ENCODE data around the gene SRD5A3.

Gene SRD5A3

DNA sequence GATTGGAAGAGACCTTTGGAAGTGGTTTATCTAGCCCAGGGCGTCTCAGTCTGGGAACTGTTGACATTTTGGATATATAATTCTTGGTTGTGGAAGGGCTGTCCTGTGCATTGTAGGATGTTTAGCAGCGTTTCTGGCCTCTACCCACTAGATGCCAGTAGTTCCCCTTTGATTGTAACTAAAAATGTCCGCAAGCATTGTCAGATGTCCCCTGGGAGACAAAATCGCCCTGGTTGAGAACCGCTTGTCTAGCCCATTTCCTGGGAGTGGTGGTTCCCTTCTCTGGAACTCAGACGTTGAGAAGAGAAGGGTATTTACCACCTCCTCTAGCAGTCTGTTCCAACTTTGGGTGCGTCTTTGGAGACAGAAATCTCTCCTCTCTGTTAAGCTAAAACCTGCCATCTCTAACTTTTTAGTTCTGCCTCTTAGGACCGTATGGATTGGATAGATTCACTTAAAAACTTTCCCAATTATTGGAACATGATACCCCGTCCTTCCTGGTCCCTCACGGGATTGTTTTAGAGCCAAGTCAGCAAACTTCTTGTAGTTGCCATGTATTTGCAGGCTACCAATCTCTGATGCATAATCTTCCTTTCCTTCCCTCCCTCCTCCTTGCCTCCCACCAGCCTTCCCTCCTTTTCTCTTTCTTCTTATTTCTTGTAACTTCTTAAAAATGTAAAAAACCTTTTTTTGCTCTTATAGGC is 63.6 kb downstream of the SRD5A3 start:
- no peak for DNase-seq (ENCODE audit: low read depth)

DNA sequence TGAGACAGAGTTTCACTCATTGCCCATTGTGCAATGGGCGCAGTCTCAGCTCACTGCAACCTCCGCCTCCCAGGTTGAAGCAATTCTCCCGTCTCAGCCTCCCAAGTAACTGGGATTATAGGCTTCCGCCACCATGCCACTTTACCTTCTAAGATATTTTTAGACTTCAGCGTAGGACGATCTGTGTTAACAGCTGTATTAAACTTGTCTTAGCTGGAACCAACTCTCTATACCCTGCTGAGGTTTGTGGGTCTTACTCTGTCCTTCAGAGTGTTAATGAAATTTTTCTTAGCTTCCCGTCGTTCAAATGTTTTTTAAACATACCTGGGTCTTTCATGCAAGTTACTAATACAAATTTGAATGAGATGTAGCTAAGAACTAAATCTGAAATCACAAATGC is 64.4 kb downstream of the SRD5A3 start:
- DNase-seq (ENCODE audit: low read depth) = no peak

DNA sequence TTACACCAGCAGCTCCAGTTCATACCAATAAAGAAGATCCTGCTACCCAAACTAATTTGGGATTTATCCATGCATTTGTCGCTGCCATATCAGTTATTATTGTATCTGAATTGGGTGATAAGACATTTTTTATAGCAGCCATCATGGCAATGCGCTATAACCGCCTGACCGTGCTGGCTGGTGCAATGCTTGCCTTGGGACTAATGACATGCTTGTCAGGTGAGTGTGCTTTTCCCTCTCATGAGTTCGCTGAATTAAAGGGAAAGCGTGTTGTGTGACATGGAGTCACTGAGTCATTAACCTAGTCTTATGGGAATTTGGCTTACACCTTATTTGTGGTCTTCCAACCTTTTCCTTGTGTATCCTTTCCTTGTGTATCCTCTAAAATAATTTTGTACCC is 65.6 kb downstream of the SRD5A3 start:
- DNase-seq (ENCODE audit: low read depth) = no peak

DNA sequence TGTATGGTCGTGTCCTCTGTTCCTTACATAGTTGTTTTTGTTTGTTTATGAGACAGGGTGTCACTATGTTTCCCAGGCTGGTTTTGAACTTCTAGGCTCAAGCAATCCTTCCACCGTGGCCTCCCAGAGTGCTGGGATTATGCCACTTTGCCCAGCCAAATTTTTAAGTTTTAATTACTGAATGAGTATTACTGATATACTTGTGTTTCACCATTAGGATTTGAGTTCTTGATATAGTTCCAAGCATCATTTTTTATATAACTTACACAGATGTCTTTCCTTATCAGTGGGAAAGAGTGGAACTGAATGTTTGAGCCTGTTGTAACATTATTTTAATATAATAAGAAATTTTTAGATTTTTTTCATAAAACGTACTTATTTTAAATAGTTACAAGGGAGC is 70.1 kb downstream of the SRD5A3 start:
- no peak for DNase-seq (ENCODE audit: low read depth)

All from stimulated activated CD8-positive, alpha-beta memory T cell treated with anti-CD3 and anti-CD28 coated beads, Interleukin-12 subunit alpha, Interleukin-12 subunit beta, amount 100 ng/mL, for 4 hours (primary cell).